Measurements from ENCODE around the gene ALS2.

GRCh38 chr2:201758234-201758633, 22.5 kb downstream of the ALS2 start:
- TF ChIP-seq ZBTB33 (IDR thresholded peaks at IDR 0.05; ENCODE audit: extremely low read depth, insufficient replicate concordance, low read length) (no peak), CTCF (IDR thresholded peaks at IDR 0.05 in 2 of 3, conservative IDR thresholded peaks at IDR 0.05 in 1 of 3; ENCODE audit: borderline replicate concordance in 1 of 3, insufficient read depth in 1 of 3, low read depth in 2 of 3, low read length in 2 of 3) (no peak), YY1 (IDR thresholded peaks at IDR 0.05; ENCODE audit: extremely low read depth, insufficient replicate concordance, low read depth, low read length) (no peak), EZH2phosphoT487 (IDR thresholded peaks at IDR 0.05; ENCODE audit: borderline replicate concordance) (no peak), POLR2A (IDR thresholded peaks at IDR 0.05; ENCODE audit: borderline replicate concordance, extremely low read depth, insufficient read depth, insufficient read length) (no peak), CEBPB (IDR thresholded peaks at IDR 0.05; ENCODE audit: low read depth) (no peak), ZFX (IDR thresholded peaks at IDR 0.05) (no peak), FOSL1 (IDR thresholded peaks at IDR 0.05; ENCODE audit: low read depth) (no peak), MAX (IDR thresholded peaks at IDR 0.05) (no peak), ZNF274 (IDR thresholded peaks at IDR 0.05; ENCODE audit: low read depth, low read length) (no peak), EZH2 (IDR thresholded peaks at IDR 0.05) (no peak), RAD21 (IDR thresholded peaks at IDR 0.05; ENCODE audit: low read depth) (no peak), JUND (IDR thresholded peaks at IDR 0.05) (no peak)
